GM12892 (cell line): Measurements from ENCODE around the gene CNTNAP2.

Experiments used
- POLR2A ChIP-seq: IDR thresholded peaks from 2 replicates; pipeline ENCODE4 v1.6.1; 2011; ENCODE audit warnings: low read depth, low read length, control low read depth
- POLR2AphosphoS5 ChIP-seq: IDR thresholded peaks from 2 replicates; pipeline ENCODE4 v1.6.1; 2011; ENCODE audit warnings: low read depth, low read length, control low read depth

- TF ChIP-seq POLR2A, result no peak
- no peak for TF ChIP-seq POLR2AphosphoS5
Observed at GRCh38 chr7:147579148-147579547, 1462.5 kb downstream of the CNTNAP2 start.
